Measurements from ENCODE around the gene PAN3.
"Not testable (repeated sequence)": the region's sequence is repeated elsewhere in the genome, so short reads cannot be mapped to it uniquely, and the experiment has no call there.

PAN3 gene, protein sequence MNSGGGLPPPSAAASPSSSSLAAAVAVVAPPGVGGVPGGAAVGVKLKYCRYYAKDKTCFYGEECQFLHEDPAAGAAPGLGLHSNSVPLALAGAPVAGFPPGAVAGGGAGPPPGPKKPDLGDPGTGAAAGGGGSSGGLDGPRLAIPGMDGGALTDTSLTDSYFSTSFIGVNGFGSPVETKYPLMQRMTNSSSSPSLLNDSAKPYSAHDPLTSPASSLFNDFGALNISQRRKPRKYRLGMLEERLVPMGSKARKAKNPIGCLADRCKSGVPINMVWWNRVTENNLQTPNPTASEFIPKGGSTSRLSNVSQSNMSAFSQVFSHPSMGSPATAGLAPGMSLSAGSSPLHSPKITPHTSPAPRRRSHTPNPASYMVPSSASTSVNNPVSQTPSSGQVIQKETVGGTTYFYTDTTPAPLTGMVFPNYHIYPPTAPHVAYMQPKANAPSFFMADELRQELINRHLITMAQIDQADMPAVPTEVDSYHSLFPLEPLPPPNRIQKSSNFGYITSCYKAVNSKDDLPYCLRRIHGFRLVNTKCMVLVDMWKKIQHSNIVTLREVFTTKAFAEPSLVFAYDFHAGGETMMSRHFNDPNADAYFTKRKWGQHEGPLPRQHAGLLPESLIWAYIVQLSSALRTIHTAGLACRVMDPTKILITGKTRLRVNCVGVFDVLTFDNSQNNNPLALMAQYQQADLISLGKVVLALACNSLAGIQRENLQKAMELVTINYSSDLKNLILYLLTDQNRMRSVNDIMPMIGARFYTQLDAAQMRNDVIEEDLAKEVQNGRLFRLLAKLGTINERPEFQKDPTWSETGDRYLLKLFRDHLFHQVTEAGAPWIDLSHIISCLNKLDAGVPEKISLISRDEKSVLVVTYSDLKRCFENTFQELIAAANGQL

DNA sequence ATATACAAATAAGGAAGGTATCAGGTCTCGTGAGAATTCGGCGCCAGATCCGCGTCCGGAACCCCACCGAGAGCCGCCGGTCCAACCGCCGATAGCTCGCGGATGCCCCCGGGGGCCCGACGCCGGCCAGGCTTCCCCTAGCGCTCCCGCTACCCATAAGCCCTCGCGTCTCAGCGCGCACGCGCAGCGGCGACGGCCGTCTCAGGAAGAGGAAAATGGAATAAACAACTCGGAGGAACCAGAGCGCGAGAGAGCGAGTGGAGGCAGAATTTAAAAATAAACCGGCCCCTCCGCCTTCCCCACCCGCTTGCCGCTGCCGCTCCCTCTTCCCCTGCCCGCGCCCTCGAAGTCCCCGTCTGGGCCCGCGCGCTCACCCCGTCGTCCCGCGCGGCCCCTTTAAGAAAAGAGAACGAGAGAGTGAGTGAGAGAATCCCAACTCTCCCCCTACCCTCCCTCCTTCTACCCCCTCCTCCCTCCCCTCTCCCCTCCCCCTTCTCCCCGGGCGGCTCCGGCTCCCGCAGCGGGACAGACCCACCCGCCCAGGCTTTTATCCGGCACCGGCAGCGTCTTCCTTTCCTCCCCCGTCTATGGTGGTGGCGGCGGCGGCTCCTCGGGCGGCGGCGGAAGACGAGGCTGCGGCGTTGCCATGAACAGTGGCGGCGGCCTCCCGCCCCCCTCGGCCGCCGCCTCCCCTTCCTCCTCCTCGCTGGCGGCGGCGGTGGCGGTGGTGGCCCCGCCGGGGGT lies at the start of gene PAN3:
Gene PAN3, plus strand, starts transcription at position 534 of the 744 bp plus-strand sequence. Its CDS starts 113 bp downstream, at position 647.
- DNase-seq: peak; percentile 86 to 88

DNA sequence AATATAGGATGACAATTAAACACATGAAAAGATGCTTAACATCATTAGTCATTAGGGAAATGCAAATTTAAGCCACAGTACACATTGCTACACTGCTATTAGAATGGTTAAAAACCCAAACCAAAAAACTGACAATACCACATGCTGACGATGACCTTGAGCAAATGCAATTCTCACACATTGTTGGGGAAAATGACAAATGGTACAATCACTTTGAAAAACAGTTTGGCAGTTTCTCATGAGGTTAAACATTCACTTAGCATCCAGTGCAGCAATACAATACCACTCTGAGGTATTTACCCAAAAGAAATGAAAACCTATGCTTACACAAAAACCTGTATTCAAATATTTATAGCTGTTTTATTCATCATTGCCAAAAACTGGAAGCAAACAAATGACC lies 49.3 kb upstream of the PAN3 start:
- no peak for DNase-seq

DNA sequence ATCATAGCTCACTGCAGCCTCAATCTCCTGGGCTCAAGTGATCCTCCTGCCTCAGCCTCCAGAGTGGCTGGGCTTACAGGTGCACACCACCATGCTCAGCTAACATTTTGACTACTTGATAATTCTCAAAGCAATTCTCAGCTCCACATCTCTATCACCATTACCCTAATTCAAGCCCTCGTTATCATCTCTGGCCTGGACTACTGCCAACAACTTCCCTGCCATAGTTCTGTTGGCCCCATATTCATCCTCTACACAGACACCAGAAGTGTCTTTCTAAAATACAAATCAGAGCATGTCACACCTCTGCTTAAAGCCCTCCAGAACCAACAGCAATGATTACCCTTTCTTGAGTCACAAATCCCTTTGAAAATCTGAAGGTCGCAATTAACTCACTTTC lies 45.9 kb upstream of the PAN3 start:
- DNase-seq: no peak

DNA sequence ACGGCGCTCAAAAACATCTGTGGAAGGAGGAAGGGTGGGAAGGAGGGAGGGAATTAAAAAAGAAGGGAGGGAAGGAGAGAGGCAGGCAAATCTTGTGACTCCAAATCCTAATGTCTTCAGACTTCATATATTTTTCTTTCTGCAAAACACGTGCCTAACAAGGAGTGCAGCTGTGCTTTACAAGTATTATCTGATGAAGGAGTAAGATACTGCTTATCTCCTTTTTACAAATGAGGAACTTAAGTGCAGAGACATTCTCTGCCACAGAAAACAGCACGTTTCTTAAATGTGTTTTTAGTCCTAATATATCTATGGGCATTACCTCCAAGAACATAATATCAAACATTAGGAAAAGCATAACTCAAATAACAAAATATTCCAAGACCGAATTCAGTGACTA lies 44.5 kb upstream of the PAN3 start:
- no peak for DNase-seq

DNA sequence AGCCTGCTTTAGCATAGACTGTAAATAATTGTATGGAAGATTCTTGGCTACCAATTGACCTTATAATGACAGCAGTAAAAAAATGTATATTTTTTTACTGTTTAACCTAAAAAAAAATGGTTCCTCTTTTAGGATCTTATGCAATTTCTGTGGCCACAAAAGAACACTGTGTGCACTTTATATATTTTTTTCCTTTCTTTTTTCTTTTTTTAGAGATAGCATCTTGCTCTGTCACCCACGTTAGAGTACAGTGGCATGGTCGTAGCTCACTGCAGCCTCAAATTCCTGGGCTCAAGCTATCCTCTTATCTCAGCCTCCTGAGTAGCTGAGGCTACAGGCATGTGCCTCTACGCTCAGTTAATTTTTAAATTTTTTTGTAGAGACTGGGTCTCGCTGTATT lies 44.0 kb upstream of the PAN3 start:
- no peak for DNase-seq

DNA sequence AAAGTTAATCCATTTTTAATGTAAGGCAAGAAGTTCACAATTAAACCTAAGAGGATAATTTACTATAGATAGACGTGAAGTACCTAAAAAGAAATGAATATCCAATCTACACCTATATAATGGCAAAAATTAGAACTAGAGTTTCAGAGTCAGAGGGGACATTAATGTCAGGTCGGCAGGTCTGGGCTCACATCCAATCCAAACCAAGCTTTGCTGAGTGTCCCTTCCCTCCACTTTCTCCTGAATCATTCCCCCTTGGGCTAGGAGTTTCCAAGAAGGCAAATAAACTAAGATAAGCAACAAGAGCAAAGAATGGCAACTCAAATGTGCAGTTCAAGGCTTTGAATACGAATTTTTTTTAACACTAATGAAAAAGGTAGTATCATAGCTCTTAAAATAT lies 40.8 kb upstream of the PAN3 start:
- DNase-seq: no peak

DNA sequence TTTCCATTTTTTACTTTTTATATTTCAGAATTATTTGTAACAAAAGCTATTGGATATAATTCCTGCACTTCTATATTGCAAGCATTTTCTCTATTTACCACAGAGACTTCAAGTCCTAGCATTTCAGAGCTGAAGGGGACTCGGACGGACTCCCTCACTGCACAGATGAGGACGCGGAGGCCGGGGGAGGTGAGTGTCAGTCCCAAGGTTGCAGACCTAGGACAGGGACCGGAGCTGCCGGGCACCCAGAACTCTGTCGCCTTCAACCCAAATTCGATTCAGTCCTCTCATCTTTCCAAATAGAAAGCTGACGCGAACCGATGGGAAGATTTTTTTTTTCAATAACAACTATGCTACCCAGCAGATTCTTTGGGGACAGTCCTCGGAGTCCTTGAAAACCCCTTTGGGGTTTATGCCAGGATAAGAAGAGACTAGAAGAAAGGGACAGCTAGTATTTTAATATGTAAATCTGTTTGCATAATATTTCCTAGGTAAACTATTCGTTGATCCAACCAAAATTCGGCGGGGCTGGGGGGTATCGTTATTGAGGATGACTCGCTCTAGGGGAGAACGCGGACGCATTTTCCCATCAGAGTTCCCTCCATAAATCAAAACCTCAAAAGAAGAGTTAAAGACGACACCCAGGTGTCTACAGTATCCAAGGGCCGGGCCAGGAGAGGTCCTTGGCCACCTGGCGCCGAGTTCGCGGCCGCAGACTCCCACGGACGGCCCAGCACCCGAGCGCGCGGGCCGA lies 38.8 kb upstream of the PAN3 start:
- DNase-seq: no peak

DNA sequence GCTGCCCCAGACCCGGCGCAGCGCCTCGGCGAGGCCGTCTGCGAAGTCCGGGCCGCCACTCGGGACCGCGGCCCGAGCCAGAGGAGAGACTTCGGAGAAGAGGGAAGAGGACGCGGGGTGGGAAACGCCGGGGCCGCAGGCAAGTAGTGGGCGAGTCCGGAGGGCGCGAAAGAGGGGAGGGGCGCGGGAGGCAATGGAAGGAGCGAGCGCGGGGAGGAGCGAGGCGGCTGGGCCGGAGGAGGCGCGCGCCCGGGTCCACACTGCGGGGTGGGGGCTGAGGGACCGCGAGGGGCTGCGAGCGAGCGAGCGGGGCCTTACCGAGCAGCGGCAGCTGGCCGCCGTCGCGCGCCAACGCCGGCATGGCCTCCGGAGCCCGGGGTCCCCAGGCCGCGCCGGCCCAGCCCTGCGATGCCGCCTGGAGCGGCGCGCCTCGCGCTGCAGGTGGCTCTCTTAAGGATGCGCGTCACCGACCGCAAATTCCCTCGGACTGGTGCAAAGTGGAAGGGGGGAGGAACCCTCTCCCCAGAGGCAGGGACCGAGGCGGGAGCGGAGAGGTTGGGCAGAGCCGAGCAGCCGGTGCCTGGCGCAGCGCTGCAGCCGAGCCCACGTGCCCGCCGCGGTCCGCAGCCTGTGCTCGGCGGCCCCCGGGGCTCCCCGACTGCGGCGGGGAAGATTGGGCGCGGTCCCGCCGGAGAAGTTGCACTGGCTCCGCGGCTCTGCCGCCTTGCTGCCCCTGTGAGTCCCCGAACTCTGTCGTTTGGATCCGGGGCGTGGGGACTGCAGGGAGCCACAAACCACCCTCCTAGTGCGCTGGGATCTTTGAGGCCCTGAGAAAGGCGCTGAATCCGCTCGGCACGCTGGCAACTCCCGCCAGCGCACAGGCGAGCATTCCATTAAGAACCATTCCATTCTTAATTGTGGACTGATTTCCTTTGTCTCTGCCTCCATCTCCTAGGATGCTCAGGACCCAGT lies 37.9 kb upstream of the PAN3 start, which contains the start of gene FLT3:
Gene FLT3, minus strand, starts transcription at position 427 of the 972 bp plus-strand sequence. Its CDS starts 66 bp downstream, at position 361.
- peak in 1 of 2 experiments; percentile 6 for DNase-seq

DNA sequence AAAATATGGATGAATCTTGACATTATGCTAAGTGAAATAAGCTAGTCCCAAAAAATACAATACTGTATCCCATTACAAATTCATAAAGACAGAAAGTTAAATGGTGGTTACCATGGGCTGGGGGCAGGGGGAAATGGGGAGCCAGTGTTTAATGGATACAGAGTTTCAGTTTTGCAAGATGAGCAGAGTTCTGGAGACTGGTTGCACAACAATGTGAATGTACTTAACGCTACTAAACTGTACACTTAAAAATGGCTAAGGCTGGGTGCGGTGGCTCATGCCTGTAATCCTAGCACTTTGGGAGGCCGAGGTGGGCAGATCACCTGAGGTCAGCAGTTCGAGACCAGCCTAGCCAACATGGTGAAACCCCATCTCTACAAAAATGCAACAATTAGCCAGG lies 36.5 kb upstream of the PAN3 start:
- DNase-seq: not testable (repeated sequence)

DNA sequence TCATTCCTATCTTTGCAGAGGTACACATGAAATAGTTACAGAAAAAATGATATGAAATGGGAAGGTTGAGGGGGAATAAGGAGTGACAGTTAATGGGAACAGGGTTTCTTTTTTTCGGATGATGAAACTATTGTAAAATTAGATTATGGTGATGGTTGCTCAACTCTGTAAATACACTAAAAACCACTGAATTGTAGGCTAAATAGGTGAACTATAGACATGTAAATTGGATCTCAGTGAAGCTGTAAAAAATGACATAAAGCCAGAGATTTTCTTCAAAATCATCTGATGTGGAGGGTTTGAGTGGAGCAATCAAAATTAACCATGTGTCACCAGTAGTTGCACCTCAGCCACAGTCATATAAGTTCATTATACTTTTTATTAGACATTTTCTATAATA lies 31.4 kb upstream of the PAN3 start:
- DNase-seq: no peak

DNA sequence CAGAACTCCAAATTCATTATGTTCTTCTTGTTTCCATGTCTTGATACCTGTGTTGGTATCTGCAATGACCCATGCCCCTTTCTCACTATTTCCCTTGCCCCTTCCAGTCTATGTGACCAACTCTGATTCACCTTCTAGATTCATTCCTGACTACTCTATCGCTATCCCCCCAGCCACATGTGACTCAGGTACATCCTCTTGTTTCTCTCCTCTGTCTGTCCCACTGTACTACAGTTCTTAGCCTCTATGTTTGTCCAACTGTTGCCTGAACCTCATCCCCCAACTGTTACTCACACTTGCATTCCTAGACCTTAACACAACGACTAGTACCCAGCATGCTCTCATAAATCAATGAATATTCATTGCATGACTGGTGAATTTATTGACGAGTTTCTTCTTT lies 27.9 kb upstream of the PAN3 start:
- no peak for DNase-seq

DNA sequence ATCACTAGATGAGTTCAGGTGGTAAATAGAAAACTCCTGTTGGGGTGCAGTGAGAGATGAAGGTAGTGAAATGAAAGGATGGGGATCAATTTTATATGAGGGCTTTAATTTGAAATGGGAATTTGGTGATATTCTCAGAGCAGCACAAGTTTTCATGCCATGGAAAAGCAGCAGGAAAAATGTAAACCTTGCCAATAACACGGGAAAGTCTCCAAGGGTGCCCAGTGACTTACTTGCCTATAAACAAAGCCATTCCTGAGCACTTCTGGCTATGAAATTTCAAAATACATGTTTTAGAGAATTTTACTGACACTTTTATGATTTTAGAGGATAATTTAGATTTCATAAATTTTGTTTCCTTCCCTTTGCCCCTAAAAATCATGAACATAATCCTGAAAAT lies 21.6 kb upstream of the PAN3 start:
- no peak for DNase-seq

DNA sequence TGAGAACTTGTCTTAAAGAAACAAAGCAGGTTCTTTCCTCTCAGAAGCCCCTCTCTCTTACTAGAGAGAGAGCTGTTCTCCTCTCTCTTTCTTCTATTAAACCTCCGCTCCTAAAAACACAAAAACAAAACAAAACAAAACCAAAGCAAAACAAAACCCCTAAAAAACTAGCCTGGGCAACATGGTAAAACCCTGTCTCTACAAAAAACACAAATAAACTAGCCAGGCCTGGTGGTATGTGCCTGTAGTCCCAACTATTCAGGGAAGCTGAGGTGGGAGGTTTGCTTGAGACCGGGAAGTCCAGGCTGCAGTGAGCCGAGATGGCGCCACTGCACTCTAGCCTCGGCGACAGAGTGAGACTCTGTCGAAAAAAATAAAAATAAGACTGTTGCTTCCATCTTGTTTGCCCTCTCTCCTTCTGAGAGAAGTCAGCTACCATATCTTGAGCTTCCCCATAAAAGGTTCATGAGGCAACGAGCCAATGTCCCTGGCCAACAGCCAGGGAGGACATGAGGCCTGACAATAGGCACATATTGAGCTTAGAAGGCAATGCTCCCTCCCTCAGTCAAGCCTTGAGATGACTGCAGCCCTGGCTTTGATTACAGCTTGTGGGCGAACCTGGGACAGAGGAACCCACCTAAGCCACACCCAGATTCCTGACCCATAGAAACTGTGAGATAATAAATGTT lies 20.5 kb upstream of the PAN3 start:
- no peak for DNase-seq

DNA sequence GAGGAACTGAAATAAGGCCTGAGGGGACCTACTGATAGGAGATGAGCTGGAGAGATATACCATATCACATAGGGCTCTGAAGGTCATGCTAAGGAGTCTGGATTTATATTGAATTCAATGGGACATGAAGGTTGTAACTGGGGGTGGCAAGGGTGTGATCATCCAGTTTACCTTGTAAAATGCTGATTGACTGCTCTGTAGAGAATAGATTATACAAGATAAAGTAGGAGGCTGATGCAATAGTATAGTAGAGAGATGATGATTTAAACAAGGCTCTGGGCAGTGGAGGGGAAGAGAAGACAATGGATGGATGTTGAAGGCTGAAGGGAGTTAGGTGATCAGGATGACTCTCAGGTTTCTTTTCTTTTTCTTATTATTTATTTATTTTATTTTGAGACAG lies 18.0 kb upstream of the PAN3 start:
- DNase-seq: no peak

DNA sequence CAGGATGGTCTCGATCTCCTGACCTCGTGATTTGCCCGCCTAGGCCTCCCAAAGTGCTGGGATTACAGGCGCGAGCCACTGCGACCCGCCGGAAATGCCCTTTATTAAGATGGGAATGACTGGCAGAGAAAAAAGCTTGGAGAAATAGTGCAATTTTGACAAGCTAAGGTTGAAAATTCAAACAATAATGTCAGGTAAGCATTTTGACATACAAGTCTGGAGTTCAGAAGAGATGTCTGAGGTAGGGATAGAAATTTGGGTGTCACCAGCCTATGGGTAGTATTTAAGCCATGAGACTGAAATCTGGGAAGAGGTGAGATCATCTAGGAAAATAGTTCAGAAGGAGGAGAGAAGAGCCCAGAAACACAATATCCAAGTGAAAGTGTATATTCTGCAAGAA lies 17.1 kb upstream of the PAN3 start:
- DNase-seq: no peak

DNA sequence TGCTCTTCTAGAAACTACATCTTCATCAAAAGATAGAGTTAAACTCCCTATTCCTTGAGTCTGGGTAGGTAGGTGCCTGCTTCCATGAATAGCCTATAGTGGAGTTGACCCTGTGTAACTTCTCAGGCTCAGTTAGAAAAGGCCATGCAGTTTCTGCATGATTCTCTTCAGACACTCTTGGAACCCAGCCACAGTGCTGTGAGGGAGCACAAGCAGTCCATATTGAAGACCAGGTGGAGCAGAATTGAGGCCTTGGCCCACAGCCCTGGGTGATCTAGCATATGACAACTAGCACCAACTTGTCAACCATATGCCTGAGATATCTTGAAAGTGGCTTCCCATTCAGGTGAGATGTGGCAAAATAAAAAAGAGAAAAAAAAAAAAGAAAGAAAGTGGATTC lies 10.3 kb upstream of the PAN3 start:
- no peak for DNase-seq

DNA sequence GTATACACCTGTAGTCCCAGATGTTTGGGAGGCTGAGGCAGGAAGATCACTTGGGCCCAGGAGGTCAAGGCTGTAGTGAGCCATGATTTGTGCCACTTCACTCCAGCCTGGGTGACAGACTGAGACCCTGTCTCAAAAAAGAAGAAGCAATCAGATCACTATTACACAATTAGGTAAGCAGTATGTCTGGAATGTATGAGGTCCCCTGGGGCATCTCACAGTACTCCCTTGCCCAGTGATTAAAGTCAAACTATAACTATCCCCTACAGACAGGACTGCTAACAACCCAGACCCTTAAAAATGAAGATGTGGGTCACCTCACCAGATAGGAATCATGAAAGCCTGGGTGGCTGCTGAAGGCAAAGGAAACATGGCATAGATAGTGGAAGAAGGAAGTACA lies 9.4 kb upstream of the PAN3 start:
- no peak for DNase-seq

DNA sequence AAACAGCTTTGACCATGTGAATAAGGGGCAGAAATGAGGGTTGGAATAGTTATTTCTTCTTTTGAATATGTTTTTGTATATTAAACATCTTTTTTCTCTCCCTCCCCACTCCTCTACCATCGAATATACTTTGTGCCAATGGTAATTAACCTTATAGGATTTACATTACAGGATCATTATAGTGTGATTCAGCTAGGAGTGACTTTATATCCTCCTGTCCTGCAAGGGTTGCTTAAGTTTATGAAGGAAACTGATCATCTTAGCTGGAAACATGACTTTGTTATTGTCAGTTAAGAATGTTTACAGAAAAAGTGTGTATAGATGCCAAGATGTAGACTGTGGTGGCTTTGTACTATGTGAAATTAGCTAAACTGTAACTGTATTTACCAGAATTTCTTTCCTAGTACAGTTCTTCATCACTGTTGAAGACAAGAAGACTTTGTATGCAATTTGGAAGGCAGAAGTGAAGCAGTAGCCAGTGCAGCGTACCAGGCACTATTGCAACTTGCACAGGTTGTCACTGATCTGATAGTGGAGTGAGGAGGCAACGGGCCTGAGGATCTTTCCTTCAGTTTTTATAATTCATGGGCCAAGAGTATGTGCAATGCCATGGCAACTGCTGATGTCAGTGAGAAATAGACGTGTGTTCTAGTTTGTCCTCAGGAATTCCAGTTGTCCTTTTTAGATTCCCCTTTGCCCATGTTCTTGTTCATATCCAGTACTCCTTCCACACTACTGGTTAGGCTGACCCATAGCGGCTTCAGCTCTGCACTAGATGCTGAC lies 8.2 kb upstream of the PAN3 start:
- DNase-seq: no peak

DNA sequence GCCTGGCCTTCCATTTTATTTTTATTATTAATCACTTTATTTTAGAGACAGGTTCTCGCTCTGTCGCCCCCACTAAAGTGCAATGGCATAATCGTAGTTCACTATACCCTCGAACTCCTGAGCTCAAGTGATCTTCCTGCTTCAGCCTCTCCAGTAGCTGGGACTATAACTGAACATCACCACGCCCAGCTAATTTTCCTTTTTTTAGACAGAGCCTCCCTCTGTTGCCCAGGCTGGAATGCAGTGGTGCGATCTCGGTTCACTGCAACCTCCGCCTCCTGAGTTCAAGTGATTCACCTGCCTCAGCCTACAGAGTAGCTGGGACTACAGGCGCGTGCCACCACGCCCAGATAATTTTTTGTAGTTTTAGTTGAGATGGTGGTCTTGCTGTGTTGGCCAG lies 6.7 kb upstream of the PAN3 start:
- DNase-seq: no peak

DNA sequence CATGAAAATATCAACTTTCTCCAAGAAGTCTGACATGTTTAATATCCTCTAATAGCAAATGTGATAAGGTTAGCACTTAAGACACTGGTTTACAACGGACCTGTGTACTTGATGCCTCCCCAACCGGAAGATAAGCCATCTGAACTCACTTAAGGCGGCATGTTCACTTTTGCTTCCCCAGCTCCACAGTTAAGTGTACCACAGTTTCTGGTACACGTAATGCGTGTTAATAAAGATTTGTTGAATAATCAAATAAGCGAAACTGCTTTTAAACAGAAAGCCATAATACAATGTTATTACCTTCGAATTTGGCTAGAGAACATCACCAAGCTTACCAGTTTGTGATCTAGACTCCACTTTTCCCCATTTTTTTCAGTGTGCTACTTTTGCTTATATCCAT lies 1.4 kb upstream of the PAN3 start:
- DNase-seq: no peak

Data from activated CD4-positive, alpha-beta T cell treated with anti-CD3 and anti-CD28 coated beads, Interleukin-2, amount 50 U/mL, for 4 hours (primary cell).